Activated CD8-positive, alpha-beta memory T cell treated with anti-CD3 and anti-CD28 coated beads for 4 hours (primary cell): Measurements from ENCODE around the gene CYBA.

Experiments used
- DNase-seq, 2 donors: peaks; one replicate each; pipeline ENCODE4 v3.0.0-alpha.2; 2020; ENCODE audit warnings: low read depth in 2 of 2

The CYBA gene

GRCh38 chr16:88631920-88632586 is 18.8 kb downstream of the CYBA start:
- DNase-seq, result no peak

- DNase-seq, result no peak
Measured at GRCh38 chr16:88631384-88631783, 19.5 kb downstream of the CYBA start.

DNA sequence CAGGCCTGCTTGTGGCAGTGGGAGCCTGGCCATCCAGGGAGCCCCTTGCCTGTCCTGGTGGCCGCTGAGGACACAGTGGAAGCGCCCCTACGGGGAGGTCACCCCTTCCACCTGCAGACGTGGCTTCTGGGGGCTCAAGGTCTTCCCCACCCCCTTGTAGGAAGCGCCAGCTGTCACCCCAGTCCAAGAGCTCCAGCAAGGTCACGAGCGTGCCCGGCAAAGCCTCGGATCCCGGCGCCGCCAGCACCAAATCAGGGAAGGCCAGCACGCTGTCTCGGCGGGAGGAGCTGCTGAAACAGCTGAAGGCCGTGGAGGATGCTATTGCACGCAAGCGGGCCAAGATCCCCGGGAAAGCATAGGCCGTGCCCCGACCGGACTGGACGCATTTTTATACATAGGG is 19.9 kb downstream of the CYBA start:
- DNase-seq, result no peak

- DNase-seq, result no peak
Measured at GRCh38 chr16:88630433-88630832, 20.4 kb downstream of the CYBA start.

GRCh38 chr16:88629835-88630234 is 21.0 kb downstream of the CYBA start:
- DNase-seq, result no peak

- no peak for DNase-seq
Measured at GRCh38 chr16:88628512-88628974, 22.3 kb downstream of the CYBA start.

GRCh38 chr16:88627531-88628411 is 23.1 kb downstream of the CYBA start:
- no peak for DNase-seq

DNA sequence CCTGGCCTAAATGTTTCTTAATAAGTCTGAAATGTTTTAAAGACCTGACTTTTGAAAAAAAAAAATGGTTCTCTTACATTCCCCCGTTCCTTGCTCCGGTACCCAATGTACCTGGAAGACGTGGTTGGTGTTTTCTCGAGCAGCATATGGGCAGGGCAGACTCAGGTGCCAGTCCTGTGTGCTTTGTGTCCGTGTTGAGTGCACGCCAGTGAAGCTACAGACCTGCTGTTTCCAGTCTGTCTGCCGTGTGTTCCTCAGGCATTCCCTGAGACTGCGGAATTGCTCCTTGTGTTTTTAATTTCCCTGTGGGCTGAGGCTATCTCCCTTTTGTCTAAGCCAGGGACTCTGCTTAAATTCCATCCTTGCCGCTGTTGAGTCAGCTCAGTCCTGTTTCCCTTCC is 24.2 kb downstream of the CYBA start:
- DNase-seq, result no peak

GRCh38 chr16:88624977-88625576 is 25.8 kb downstream of the CYBA start:
- no peak for DNase-seq

DNA sequence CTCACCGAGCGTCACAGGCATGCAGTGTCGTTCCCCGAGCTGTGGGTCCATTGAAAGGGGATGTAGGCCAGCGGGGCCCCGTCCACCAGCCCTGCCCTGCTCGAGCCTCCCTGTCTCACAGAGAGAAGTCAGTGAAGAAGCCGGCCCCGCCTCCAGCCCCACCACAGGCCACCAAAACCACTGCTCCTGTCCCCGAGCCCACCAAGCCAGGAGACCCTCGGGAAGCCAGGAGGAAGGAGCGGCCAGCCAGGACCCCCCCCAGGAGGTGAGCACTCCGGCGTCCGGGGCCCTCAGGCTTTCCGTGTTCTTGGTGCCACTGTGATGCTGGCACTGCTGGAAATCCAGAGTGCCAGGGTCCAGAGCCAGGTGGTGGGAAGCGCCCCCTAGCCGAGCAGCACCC is 26.4 kb downstream of the CYBA start:
- no peak for DNase-seq

- DNase-seq, result no peak
Measured at GRCh38 chr16:88623858-88624257, 27.0 kb downstream of the CYBA start.

DNA sequence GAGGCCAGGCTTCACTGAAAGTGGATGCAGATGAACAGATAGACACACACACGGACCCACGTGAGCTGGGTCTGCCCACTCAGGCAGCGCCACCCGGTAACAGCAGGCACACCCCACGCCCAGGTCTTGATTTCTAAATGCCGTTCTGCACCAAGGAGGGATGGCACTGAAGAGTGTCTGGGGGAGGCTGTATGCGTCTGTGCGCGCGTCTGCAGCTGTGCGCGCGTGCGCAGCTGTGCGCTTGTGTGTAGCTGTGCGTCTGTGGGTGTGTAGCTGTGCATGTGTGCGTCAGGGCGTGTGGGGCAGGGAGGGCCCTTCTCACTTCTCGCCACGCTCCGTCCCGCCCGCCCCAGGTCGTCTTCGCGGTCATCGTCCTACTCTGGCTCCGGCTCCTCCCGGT is 28.0 kb downstream of the CYBA start:
- no peak for DNase-seq

DNA sequence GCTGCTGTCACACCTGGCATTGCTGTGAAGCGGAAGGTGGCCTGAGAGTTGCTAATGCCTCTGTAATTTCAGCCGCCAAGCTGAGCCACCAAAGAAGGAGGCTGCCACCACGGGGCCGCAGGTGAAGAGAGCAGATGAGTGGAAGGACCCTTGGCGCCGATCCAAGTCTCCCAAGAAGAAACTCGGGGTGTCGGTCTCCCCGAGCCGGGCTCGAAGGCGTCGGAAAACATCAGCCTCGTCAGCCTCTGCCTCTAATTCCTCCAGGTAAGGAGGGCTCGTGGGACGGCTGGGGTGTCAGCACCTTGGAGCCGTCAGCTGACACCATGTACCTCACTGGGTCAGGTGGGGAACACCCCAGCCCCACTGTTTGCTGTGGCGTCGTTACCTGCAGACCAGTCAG is 28.7 kb downstream of the CYBA start:
- DNase-seq, result no peak

DNA sequence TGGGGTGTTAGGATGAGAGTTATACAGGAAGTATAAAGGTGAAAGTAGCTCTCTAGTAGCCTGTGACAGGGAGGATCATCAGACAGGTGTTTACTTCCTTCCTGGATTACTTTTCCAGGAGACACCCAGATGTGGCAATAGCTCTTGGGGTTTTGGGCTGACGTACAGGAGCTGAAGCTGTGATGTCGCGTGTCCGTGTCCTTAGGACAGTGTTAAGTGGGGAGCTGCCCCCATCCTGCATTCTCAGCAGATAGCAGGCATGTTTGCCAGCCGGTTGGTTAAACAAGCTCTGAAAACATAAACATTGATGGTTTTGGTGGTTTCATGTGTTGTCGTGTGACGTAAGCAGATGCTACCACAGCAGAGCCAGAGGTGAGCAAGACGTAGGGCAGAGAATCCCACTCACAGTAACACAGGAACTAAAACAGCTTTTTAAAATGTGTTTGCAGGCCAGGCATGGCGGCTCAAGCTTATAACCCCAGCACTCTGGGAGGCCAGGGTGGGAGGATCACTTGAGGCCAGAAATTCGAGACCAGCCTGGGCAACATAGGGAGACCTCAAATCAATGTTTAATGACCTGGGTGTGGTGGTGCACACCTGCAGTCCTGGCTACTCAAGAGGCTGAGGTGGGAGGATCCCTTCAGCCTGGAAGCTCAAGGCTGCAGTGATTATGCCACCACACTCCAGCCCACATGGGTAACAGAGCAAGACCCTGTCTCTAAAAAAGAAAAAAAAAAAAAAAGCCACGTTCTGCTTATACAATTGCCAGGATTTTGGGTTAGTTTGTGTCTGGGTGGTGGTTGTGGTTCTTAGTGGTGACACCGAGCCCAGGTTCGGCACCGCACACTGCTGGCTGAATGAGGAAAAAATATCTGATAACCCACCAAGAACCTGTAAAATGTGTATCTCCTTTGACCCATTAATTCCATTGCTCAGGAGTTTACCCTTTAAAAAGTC is 30.7 kb downstream of the CYBA start:
- peak; percentile 56 to 61 for DNase-seq

DNA sequence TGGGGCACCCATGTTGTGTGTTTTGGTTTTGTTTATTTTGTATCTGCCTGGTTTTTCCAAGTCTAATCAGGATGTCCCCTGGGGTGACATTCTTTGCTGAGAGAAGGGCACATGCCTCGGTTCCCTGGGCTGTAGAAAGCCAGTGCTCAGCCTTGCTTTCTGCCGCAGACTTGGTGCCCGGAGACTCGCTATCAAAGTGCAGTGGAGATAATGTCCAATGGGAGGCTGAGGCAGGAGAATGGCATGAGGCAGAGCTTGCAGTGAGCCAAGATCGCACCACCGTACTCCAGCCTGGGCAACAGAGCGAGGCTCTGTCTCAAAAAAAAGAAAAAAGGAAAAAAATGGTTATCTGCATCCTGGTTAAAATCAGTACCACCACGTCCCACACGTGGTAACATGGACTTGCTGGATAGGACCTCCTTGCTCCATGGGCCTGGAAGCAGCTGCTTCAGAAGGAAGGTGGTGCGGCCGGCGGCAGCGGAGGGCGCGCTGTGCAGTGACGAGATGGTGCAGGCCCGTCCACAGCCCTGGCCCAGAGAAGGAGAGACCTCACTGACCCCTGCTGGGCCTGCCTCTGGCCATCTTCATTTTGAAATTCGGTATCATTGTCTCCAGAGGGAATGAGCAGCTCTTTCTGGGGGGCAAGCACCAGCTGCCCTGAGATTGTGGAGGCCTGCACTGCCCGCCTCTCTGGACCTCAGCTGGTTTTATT is 31.7 kb downstream of the CYBA start:
- no peak for DNase-seq

GRCh38 chr16:88618182-88618955 is 32.5 kb downstream of the CYBA start:
- DNase-seq, result no peak

GRCh38 chr16:88617268-88618031 is 33.4 kb downstream of the CYBA start:
- DNase-seq, result no peak

DNA sequence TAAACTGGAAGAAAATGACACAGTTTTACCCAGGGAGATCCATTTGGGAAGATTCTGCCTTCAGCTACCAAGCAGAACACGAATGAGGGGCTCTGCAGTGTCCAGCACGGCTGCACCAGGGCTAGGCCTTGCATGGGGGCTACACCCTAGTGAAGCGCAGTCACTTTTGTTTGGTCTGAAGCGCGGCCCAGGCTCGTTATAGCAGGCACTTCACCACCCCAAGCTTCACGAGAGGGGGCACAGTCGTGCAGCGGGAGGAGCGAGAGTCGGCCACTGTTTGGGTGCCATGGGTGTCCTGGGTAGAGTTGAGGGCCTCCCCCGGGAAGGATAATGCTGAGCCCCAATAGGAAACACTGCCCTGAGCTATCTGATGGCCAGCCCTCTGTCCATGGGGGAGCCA is 34.1 kb downstream of the CYBA start:
- no peak for DNase-seq

GRCh38 chr16:88616320-88616719 is 34.5 kb downstream of the CYBA start:
- DNase-seq, result no peak
